Nephron (organoid): ENCODE results near the gene CPXM1.
"Not testable (repeated sequence)": the region's sequence is repeated elsewhere in the genome, so short reads cannot be mapped to it uniquely, and the experiment has no call there.

Experiments used
- H3K27ac Mint-ChIP-seq, 3 experiments: 2 replicates each; pipeline ENCODE4 v1.8.0; 2020; ENCODE audit warnings: mixed read lengths in 3 of 3, mild to moderate bottlenecking in 2 of 3, moderate library complexity in 1 of 3
- H3K27me3 Mint-ChIP-seq: 2 replicates; pipeline ENCODE4 v1.8.0; 2021; ENCODE audit warnings: low read depth, mild to moderate bottlenecking, moderate library complexity, mixed read lengths
- H3K36me3 Mint-ChIP-seq: 2 replicates; pipeline ENCODE4 v1.8.0; 2020; ENCODE audit warnings: low read depth, mixed read lengths
- H3K4me1 Mint-ChIP-seq: 2 replicates; pipeline ENCODE4 v1.8.0; 2020; ENCODE audit warnings: mixed read lengths
- H3K4me3 Mint-ChIP-seq, 3 experiments: 2 replicates each; pipeline ENCODE4 v1.8.0; 2020; ENCODE audit warnings: mild to moderate bottlenecking in 3 of 3, mixed read lengths in 3 of 3, moderate library complexity in 2 of 3
- H3K9me3 Mint-ChIP-seq: 2 replicates; pipeline ENCODE4 v1.8.0; 2020; ENCODE audit warnings: mixed read lengths
- CTCF ChIP-seq, 3 experiments: fragments of 200-600 bp; sonication (generic); IDR thresholded peaks; one replicate each; pipeline ENCODE4 v1.5.0; 2021; ENCODE audit warnings: antibody characterized with exemption in 3 of 3; ENCODE audit not compliant: unreplicated experiment in 3 of 3

The CPXM1 gene

GRCh38 chr20:2773812-2774211 lies 26.6 kb downstream of the CPXM1 start:
- Mint-ChIP-seq H3K9me3 (peaks cover 12% of the 10 kb centered on the region), H3K4me3 (no peak overlapping the region), H3K4me1 (no peaks in the 10 kb centered on the region), H3K27me3 (peaks cover 9% of the 10 kb centered on the region), H3K27ac (no peak overlapping the region), H3K36me3 (no peaks in the 10 kb centered on the region)
- no peak for TF ChIP-seq CTCF (IDR thresholded peaks at IDR 0.05; ENCODE audit: unreplicated experiment in 3 of 3)

DNA sequence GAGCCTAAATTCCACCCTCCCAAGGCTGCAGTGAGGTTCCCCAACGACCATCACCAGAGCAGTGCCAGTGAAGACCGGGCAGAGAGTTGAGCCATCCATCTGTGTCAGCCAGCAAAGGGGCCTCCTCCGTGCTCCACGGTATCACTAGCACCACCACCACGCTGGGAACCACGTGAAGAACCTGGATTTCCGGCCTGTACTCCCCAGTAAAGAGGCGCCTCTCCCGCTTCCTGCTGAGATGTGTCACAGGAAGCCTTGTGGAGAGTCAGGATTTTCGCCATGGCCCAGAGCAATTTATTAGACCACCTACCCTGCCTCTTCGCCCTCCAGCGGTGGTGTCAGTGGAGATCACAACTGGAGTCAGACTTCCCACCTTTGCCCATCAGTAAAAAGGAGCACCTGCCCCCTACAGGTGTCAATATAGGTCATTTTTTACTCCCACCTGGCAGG lies 28.8 kb downstream of the CPXM1 start:
- no peak for TF ChIP-seq CTCF (IDR thresholded peaks at IDR 0.05; ENCODE audit: unreplicated experiment in 3 of 3)
- Mint-ChIP-seq H3K27me3 (peaks cover 16% of the 10 kb centered on the region), H3K36me3 (no peaks in the 10 kb centered on the region), H3K9me3 (peaks cover 7% of the 10 kb centered on the region), H3K27ac (no peak overlapping the region), H3K4me1 (no peaks in the 10 kb centered on the region), H3K4me3 (no peak overlapping the region)

- H3K36me3 Mint-ChIP-seq, H3K4me1 Mint-ChIP-seq, H3K4me3 Mint-ChIP-seq, H3K9me3 Mint-ChIP-seq, H3K27ac Mint-ChIP-seq: not testable (repeated sequence)
- peaks cover 16% of the 10 kb centered on the region for H3K27me3 Mint-ChIP-seq
These were observed 30.3 kb downstream of the CPXM1 start for GRCh38 chr20:2770091-2770490.

- Mint-ChIP-seq H3K9me3 (no peaks in the 10 kb centered on the region), H3K4me3 (no peak overlapping the region), H3K4me1 (no peaks in the 10 kb centered on the region), H3K27me3 (peaks cover 22% of the 10 kb centered on the region), H3K27ac (no peak overlapping the region), H3K36me3 (no peaks in the 10 kb centered on the region)
- no peak for TF ChIP-seq CTCF (IDR thresholded peaks at IDR 0.05; ENCODE audit: unreplicated experiment in 3 of 3)
These were observed 31.8 kb downstream of the CPXM1 start for GRCh38 chr20:2768632-2769015.

- no peak for TF ChIP-seq CTCF (IDR thresholded peaks at IDR 0.05; ENCODE audit: unreplicated experiment in 3 of 3)
- Mint-ChIP-seq H3K9me3 (no peaks in the 10 kb centered on the region), H3K27ac (no peak overlapping the region), H3K36me3 (no peaks in the 10 kb centered on the region), H3K4me3 (no peak overlapping the region), H3K4me1 (no peaks in the 10 kb centered on the region), H3K27me3 (peaks cover 27% of the 10 kb centered on the region)
These were observed 32.4 kb downstream of the CPXM1 start for GRCh38 chr20:2767768-2768631.

GRCh38 chr20:2763186-2763585 lies 37.2 kb downstream of the CPXM1 start:
- no peak for TF ChIP-seq CTCF (IDR thresholded peaks at IDR 0.05; ENCODE audit: unreplicated experiment in 3 of 3)
- Mint-ChIP-seq H3K27me3 (peaks cover 26% of the 10 kb centered on the region), H3K9me3 (no peaks in the 10 kb centered on the region), H3K4me1 (peaks cover 8% of the 10 kb centered on the region), H3K36me3 (no peaks in the 10 kb centered on the region), H3K4me3 (no peak overlapping the region), H3K27ac (no peak overlapping the region)
